Stimulated activated CD4-positive, alpha-beta T cell treated with anti-CD3 and anti-CD28 coated beads, Interleukin-2, amount 100 ng/mL, for 24 hours (primary cell): ENCODE measurements around the gene PSMD7.
"Not testable (repeated sequence)": the region's sequence is repeated elsewhere in the genome, so short reads cannot be mapped to it uniquely, and the experiment has no call there.

ENCODE experiments used
- DNase-seq, 2 donors: peaks; one replicate each; pipeline ENCODE4 v3.0.0-alpha.2; 2020

PSMD7 gene

DNA sequence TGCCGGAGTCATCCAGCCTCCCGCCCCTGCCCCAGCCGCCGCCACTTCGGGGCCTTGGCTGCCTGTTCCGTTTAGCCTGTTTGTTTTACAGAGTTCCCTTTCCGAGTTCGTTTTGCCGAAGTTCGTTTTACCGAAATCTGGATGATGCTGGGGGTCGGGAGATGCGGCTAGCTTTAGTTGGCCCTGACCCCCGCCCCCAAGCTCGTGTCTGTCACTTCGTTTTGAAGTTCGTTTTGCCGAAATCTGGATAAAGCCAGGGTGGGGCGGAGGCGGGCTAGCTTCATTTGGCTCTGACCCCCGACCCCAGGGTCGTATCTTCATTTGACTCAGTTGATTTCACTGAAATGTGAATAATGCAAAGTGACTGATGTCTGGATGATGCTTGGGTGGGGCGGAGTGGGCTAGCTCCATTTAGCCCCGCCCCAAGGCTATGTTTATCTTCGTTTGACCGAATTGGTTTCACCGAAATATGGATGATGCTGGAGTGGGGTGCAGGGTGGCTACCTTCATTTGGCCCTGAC lies 591 bp downstream of the PSMD7 start:
- DNase-seq = peak; percentile 48 to 56

DNA sequence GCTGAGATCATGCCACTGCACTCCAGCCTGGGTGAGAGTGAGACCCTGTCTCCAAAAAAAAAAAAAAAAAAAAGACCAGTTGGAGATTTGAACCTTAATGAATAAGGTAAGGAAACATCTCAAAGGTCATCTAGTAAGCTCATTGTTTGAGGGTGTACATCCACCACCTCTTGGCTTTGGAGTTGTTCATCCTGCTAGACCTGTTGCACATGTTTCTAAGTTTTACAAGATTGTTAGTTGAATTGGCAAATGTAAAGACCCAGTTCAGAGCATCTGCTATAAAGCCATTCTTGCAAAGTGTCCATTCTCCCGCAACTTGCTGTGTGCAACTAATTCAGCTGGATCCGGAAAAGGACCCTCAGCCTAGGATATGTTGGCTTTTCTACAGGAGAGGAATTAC lies 1.5 kb downstream of the PSMD7 start:
- no peak for DNase-seq

DNA sequence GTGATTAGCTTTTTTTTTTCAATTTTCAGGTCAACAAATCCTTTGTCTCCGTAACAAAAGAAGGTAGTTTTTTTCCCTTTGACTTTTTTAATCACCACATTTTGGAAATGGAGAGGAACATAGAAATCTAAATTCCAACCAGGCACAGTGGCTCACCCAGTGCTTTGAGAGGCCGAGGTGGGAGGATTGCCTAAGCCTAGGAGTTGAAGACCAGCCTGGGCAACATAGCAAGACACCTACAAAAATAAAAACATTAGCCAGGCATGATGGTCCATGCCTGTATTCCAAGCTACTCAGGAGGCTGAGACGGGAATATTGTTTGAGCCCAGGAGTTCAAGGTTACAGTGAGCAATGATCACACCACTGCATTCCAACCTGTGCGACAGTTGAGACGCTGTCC lies 5.7 kb downstream of the PSMD7 start:
- DNase-seq = no peak

DNA sequence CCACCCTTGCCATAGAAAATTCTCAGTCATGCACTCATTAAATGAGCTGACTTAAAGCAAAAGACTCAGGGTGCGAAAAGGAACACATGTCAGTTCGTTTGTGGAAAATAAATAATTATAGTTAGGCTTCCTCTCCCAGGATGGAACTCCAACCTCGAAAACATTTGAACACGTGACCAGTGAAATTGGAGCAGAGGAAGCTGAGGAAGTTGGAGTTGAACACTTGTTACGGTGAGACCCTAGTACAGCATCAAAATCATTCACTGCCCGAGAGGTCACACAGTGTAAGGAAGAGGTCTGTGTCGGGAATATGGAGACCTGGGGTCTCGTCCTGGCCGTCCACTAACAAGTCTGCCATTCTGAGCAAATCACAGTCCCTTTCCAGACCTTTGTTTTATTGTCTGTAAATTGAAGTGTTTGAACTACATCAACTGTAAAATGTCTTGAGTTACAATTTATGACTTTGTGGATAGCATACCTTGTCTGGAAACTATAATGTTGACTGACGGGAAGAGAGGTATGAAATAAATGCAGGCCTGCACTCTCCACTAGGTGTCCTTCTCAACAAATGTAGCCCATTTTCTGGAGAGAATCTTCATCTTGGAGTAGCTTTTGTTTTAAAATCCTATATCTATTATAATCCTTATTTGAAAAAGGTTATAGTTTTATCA lies 7.7 kb downstream of the PSMD7 start:
- DNase-seq = no peak

DNA sequence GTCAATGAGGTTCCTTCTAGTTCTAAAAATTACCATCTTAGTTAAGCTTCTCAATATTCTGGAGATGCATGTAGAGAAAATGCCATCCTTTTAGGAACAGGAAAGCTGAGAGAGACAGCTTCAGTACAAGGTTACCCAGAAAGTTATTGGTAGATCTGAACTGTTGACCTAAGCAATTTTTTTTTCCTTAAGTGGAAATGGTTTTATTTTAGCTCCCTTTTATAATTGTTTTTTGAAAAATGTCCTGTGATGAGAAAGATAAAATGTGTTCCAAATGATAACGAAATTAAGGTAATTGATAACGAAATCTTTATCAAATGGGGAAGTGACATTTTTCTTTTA lies 8.2 kb downstream of the PSMD7 start:
- DNase-seq = no peak

DNA sequence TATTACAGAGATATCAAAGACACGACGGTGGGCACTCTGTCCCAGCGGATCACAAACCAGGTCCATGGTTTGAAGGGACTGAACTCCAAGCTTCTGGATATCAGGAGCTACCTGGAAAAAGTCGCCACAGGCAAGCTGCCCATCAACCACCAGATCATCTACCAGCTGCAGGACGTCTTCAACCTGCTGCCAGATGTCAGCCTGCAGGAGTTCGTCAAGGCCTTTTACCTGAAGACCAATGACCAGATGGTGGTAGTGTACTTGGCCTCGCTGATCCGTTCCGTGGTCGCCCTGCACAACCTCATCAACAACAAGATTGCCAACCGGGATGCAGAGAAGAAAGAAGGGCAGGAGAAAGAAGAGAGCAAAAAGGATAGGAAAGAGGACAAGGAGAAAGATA lies 8.7 kb downstream of the PSMD7 start:
- DNase-seq = no peak

DNA sequence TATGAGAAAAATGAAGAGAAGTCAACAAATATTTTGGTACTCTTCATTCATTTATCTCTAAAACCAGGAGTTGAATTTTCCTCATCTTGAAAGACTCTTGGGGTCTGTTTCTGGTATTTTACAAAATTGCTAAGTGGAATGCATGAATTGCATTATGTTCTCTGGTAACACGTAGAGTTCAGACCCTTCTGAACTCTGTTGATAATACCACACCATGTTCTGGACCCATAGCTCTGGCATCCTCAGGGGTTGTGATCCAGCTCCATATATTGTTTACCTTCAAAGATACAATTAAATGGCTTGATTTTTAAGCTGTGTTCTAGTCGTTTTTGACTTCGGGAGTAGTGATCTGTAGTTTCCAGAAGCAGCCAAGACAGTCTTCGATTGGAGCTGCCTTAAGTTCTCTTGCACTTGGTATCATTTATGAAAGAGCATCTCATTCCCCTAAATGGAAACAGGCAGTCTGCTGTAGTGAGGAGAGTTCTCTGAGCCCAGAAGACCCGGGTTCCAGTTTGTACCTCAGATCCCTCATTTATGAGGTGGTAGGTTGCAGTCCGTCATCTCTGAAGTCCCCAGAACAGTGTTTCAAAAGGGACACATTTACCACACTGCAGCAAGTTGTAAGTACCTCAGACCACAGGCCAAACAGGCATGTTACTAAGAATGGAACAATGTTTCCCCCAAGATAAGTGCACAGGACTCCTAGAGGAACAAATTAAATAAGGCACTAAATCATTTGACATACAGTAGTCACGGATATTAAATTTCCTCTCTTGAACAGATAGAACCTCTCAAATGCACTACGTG lies 9.6 kb downstream of the PSMD7 start:
- DNase-seq = no peak

DNA sequence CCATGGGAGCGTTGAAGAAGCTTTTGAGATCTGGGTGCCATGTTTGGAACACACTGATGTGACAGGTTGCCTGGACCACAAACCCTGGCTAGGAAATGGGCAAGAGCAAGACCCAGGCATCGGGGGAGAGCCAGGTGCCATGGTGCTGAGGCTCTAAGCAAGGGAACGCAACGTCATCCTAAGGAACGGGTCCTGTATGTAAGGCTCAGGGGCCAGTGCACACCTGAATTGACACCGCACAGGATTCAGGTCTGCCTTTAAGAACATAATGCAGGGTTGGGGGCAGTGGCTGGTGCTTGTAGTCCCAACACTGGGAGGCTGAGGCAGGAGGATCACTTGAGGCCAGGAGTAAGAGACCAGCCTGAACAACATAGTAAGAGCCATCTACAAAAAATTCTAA lies 10.8 kb downstream of the PSMD7 start:
- DNase-seq = no peak

DNA sequence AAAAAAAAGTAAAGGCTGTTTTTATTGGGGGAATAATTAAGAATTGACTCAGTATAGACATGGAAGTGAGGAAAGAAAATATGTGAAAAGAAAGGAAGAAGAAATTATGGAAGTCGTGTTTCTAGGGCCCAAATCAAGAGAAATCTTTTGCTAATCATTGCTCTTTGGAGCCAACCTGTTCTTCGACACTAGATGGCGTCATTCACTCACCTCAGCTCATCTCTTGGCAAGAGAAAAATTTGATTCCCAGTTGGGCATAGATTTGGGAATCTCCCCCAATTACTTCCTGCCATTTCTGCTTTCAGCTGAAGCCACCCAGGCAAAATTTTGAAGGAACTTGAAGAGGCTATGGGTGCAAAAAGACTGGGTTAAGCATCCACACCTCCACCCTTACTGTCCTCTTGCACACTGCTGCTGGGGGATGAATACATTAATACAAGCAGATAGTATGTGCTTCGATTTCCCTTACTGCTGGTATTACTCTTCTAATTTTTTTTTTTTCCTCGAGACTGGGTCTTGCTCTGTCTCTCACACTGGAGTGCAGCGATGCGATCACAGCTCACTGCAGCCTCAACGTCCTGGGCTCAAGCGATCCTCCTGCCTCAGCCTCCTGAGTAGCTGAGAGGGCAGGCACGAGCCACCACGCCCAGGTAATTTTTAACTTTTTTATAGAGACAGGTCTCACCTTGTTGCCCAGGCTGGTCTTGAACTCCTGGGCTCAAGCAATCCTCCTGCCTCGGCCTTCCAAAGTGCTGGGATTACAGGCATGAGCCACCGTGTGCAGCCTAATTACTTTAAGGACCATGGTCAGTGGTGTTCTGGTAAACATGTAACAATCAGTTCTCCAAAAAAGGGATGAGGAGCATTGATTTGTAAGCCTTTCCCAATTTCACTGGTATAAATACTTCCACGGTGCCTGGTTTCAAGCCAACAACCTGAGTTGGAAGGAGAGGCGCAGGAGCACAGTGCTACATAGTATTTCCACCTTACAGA lies 13.5 kb downstream of the PSMD7 start:
- no peak for DNase-seq

DNA sequence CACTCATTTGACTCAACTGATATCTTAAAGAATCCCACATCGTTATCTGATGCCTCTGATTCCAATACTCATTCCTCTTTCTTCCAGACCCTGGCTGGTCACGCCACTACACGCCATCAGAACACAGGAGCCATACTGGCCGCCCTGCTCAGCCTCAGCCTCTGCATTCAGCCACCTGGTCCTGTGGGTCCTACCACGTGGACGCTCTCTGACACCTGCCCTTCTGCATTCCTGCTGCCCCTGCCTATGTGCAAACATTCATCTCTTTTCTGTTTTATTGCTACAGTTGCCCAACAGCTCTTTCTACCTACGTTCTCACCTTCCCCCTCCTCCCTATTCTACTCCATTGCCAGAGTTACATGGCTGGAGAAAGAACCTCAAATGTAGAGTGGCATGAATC lies 18.4 kb downstream of the PSMD7 start:
- DNase-seq = no peak

DNA sequence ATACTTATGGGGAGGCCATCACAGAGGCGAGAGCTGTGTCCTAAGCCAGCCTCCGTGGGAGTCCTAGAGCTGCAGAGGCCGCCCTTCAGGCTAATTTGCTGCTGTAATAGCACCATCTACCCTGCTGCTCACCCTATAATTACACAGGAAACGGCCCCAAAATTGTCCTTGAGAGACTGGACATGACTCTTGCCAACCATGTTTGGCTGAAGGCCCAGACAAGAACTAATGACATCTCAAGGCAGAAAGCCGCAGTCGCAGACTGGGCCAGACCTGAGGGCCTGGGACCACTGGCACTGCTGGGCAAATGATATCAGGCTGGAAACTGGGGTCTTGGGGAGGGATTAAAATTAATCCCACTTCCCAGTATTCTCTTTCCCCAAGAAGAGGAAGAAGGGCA lies 24.1 kb downstream of the PSMD7 start:
- no peak for DNase-seq

DNA sequence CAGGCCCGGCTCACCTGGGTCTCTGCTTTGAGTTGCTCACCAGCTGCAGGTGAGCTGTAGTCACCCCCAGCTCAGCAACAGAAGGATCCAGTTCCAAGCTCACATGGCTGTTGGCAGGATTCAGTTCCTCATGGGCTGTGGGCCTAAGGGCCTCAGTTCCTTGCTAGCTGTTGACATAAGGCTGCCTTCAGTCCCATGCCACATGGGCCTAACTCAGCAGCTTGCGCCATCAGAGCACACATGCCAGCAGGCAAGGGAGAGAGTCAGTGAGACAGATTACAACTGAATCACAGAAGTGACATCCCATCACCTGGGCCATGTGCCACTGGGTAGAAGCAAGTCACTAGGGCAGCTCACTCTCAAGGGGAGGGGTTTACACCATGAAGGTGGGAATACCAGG lies 24.7 kb downstream of the PSMD7 start:
- no peak for DNase-seq

DNA sequence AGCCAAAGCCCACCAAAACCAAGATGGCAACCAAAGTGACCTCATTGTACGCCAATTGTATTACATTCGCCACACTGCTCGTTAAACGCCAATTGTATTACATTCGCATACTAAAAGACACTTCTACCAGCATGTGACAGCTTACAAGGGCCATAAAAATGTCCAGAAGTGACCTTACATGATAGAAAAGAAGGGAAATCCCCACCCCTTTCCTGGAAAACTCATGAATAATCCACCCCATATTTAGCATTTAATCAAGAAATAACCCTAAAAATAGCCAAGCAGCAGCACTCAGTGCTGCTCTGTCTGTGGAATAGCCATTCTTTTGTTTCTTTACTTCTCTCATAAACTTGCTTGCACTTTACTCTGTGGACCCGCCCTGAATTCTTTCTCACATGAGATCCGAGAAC lies 25.7 kb downstream of the PSMD7 start:
- no peak for DNase-seq

DNA sequence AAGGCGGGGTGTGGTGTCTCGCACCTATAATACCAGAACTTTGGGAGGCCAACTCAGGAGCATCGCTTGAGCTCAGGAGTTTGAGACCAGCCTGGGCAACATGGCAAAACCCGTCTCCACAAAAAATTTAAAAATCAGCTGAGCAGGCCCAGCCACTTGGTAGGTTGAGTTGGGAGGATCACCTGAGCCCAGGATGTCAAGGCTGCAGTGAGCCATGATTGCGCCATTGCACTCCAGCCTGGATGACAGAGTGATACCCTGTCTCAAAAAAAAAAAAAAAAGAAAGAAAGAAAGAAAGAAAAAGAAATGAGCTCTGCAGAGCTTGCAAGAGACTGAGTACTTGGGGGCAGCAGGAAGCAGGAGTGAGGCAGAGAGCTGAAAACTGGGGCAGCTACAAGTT lies 28.2 kb downstream of the PSMD7 start:
- not testable (repeated sequence) for DNase-seq

DNA sequence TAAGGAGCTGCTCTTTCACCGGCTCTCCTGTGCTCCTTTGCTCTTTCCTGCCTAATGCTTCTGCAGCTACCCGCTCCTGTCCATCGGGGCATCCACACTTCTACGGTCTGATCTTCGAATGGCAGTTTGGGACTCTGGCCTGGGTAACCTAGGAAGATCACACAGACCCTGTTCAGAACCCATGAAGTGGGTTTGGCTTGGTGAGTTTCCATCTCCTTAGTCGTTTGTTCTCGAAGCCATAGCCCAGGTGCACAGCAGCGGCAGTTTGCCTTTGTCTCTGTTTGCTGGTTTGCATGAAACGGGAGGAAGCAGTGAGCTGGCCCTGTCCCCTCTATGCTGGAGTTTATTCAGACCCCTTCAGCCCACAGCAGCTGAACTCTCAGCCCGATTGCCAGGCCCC lies 29.0 kb downstream of the PSMD7 start:
- DNase-seq = no peak

DNA sequence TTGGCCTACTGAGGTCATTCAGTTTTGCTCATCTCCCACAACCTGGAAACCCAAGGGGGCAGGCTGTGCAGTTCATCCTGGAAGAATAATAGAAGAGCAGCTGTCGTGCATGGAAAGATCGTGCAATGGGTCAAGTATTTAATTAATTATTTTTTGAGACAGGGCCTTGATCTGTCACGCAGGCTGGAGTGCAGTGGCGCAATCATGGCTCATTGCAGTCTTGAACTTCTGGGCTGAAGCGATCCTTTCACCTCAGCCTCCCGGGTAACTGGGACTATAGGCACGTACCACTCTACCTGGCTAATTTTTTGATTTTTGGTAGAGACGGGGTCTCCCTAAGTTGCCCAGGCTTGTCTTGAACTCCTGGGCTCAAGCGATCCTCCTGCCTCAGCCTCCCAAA lies 31.7 kb downstream of the PSMD7 start:
- DNase-seq = not testable (repeated sequence)

DNA sequence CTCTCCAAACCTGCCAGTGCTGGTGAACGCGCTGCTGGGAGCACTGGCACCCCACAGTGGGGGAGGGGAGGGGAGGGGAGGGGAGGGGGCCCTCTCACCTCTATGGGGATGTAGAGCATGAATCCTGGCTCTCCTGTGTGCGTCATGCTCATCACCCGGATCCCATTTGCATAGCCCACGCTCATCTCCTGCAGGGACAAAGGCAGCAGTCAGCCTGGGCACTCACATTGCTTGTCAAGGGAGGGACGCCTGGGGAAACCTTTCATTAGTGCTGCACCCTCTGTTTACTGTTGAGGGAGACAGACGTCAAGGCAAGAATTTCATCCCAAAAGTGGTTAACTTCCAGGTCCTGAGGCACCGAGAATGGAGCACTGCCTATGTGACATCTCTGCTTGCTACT lies 35.9 kb downstream of the PSMD7 start:
- not testable (repeated sequence) for DNase-seq

DNA sequence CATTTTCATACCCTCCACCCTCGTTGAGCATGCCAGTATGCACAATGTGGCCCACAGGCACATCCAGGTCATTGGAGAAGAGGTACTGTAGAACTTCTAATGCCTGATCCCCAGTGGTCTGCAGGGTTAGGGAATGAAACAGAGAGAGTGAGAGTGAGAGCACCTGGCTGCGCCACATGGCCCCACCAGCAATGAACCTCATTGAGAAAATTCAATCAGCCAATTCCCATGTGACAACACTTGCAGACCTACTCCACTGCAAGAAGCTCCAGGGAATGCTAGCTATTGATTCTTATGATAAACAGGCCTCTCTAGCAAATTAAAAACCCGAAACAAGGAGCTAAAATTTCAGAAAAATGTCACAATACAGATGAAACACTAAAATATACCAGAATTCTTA lies 40.9 kb downstream of the PSMD7 start:
- not testable (repeated sequence) for DNase-seq

DNA sequence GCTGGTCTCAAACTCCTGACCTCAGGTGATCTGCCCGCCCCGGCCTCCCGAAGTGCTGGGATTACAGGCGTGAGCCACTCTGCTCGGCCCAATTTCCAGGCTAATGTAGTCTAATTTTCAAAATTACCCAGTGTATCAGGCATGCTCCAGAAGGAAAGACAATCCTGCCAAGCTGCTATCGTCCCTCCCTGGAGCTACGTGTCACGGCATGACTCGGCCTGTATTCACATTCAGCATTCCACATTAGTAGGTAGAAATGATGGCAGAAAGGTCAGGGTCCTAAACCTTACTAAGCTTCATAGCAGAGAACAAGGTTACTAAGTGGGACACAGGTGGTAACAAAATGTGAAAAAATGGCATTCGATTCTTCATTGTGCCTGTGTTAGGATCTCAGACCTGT lies 42.6 kb downstream of the PSMD7 start:
- DNase-seq = not testable (repeated sequence)

DNA sequence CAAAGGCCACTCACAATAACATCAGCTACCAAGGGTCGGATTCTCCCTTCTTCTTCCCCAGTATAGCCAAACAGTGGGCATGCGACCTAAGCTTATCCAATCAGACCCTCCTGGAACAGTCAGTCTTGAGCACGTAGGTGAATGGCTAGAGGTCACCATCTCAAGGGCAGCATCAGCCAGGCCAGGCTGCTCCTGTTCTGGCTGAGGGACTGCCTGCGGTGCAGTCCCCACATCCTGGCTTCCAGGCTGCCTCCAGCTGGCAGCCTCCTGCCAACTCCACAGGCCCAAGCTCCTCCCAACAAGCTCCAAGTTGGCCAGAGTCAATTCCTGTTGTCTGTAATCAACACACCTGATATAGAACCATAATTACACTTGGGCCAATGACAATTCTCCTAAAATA lies 56.4 kb downstream of the PSMD7 start:
- DNase-seq = not testable (repeated sequence)
